H54 (cell line): Measurements from ENCODE around the gene ZNHIT2.
"Not testable (repeated sequence)": the region's sequence is repeated elsewhere in the genome, so short reads cannot be mapped to it uniquely, and the experiment has no call there.

ENCODE experiments used
- DNase-seq: peaks from one replicate; pipeline ENCODE4 v3.0.0; 2011; ENCODE audit warnings: low spot score, mixed read lengths; ENCODE audit not compliant: insufficient read length
- FAIRE-seq: peaks from 3 replicates; lab custom pipeline; 2011; peaks lifted over from hg19 to GRCh38; lab: Jason Lieb, UNC
- POLR2A ChIP-seq: IDR thresholded peaks from 2 replicates; pipeline ENCODE4 v1.6.1; 2011; ENCODE audit warnings: low read depth, mild to moderate bottlenecking, low read length

Gene ZNHIT2

DNA sequence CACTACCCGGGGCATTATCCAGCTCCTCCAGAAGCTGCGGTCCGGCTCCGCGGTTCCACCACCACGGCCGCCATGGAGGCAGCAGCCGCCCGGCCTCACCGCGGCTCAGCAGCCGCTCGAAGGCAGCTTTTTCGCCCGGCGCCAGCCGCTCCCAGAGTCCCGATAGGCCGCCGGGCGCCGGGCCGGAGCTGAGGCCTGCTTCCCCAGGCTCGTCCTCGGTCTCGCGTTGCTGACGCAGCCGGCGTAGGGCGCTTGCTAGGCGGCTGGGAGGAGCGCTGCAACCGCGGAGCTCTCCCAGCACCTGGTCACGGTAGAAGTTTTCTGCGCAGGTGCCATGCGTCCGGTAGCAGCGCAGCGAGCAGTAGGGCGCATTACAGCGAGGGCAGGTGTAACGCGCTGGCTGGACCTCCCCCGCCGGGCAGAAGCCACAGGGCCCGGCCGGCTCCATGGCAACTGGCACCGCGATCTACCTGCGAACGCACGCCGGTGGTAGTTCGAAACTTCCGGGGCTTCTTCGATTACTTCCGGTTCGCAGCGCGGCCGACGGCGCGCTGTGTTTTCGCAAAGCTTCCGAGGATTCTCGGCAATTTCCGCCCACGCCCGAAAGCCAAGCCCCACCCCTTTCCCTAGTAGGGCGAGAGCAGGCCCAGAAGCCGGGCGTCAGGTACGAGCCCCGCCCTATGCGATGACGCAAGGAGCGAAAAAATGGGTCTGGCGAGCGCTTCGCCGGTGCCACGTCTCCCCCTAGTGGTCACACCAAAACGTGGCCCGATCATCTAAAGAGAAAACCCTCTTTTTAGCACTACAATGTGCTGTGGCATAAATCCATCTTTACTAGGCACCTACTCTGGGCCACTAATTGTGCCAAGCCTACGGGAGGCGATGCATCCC is at the start of gene ZNHIT2:
Gene ZNHIT2 (minus strand): TSS at position 496 of the 891 bp plus-strand sequence. CDS start 48 bp downstream, at position 448.
- TF ChIP-seq POLR2A = peak; percentile 71
- FAIRE-seq = peak; percentile 20
- DNase-seq = peak; percentile 92

DNA sequence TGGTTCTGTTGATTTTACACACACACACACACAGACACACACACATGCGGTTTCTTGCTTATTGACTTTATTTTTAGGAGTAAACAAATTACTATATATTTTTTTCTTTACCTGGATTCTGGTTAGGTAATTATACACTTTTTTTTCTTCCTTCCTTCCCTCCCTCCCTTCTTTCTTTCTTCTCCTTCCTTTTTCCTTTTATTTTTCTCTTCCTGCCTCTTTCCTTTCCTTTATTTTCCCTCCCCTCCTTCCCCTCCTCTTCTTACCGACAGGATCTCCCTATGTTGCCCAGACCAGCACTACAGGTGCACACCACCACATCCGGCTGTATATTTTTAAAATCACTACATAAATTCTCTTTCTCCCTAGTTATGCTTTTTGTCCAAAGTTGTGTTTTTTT is 49.4 kb upstream of the ZNHIT2 start:
- no peak for TF ChIP-seq POLR2A
- DNase-seq (no peak), FAIRE-seq (no peak)

GRCh38 chr11:65165410-65166317 is 48.2 kb upstream of the ZNHIT2 start:
- no peak for DNase-seq
- no peak for FAIRE-seq
- no peak for TF ChIP-seq POLR2A

GRCh38 chr11:65163684-65164083 is 46.2 kb upstream of the ZNHIT2 start:
- DNase-seq = no peak
- TF ChIP-seq POLR2A = no peak
- FAIRE-seq = no peak

DNA sequence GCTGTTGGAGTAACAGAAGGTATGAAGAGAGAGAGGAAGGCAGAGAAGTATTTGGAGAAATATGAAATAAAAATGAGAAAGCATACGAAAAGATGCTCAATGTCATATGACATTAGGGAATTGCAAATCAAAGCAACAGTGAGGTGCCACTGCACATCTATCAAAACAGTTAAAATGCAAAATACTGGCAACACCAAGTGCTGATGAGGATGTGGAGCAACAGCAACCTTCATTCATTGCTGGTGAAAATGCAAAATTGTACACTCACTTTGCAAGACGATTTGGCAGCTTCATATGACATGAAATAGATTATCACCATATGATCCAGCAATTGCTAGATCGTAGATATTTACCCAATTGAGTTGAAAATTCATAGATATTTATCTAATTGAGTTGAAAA is 43.1 kb upstream of the ZNHIT2 start:
- DNase-seq = no peak
- no peak for TF ChIP-seq POLR2A
- FAIRE-seq = no peak

GRCh38 chr11:65159012-65159411 is 41.5 kb upstream of the ZNHIT2 start:
- FAIRE-seq (no peak), DNase-seq (no peak)
- no peak for TF ChIP-seq POLR2A

GRCh38 chr11:65157336-65157735 is 39.8 kb upstream of the ZNHIT2 start:
- DNase-seq = no peak
- FAIRE-seq = no peak

DNA sequence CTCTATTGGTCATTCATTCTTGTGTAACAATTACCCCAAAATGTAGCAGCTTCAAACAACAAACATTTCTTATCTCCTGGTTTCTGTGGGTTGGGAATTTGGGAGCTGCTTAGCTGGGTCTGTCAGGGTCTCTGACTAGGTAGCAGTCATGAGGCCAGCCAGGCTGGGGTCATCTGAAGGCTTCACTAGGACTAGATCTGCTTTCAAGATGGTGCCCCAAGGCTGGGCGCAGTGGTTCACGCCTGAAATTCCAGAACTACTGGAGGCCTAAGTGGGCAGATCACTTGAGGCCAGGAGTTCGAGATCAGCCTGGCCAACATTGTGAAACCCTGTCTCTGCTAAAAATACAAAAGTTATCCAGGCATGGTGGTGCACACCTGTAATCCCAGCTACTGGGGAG is 39.4 kb upstream of the ZNHIT2 start:
- no peak for DNase-seq
- FAIRE-seq = no peak
- TF ChIP-seq POLR2A = no peak

More at GRCh38 chr11:65157336-65157735, 39.8 kb upstream of the ZNHIT2 start:
- no peak for TF ChIP-seq POLR2A

GRCh38 chr11:65156256-65156655 is 38.8 kb upstream of the ZNHIT2 start:
- FAIRE-seq (no peak), DNase-seq (no peak)
- no peak for TF ChIP-seq POLR2A

GRCh38 chr11:65152122-65152521 is 34.6 kb upstream of the ZNHIT2 start:
- FAIRE-seq (no peak), DNase-seq (no peak)
- no peak for TF ChIP-seq POLR2A

DNA sequence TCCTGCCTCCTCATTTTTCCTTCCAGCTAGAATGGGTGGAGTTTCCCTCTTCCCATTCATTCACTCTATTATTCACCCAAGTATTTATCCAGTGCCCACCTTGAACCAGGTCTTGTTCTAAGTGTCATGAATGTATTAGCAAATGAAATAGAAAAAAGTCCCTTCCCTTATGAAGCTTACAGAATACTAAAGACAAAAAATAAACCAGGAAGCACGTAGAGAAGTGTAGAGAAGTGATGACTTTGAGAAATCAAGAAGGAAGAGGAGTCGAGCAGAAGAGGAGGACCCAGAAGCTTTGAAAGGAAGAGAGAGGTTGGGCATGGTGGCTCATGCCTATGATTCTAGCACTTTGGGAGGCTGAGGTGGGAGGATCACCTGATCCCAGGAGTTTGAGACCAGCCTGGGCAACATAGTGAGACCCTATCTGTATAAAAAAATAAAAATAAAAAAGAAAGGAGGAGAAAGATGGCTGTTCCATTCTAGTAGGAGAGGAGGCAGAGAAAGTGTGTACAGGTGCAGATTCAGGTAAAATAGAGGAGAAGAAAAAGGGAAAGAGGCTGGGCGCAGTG is 33.9 kb upstream of the ZNHIT2 start:
- FAIRE-seq = no peak
- no peak for TF ChIP-seq POLR2A
- no peak for DNase-seq

GRCh38 chr11:65150509-65151299 is 33.2 kb upstream of the ZNHIT2 start:
- TF ChIP-seq POLR2A = peak; percentile 28; the same call in 1 of the 2 replicates
- peak; percentile 69 for FAIRE-seq
- peak; percentile 87 for DNase-seq

GRCh38 chr11:65150131-65150508 is 32.6 kb upstream of the ZNHIT2 start:
- DNase-seq, FAIRE-seq: not testable (repeated sequence)
